Fibroblast of mammary gland (primary cell): ENCODE results near the gene FAM228A.

Experiments used
- DNase-seq: peaks from one replicate; pipeline ENCODE4 v3.0.0-alpha.2; 2010; ENCODE audit warnings: low read depth
- H3K4me3 ChIP-seq: 2 replicates; pipeline ENCODE4 v1.5.1; 2011; ENCODE audit warnings: low read depth, mild to moderate bottlenecking, low read length, moderate library complexity; ENCODE audit not compliant: control insufficient read depth
- TF ChIP-seq, protein P1 (sequence below): conservative IDR thresholded peaks from 2 replicates; pipeline ENCODE4 v1.5.1; 2011; ENCODE audit warnings: low read depth, low read length, inconsistent platforms; ENCODE audit not compliant: control insufficient read depth, insufficient read depth

The FAM228A gene

DNA sequence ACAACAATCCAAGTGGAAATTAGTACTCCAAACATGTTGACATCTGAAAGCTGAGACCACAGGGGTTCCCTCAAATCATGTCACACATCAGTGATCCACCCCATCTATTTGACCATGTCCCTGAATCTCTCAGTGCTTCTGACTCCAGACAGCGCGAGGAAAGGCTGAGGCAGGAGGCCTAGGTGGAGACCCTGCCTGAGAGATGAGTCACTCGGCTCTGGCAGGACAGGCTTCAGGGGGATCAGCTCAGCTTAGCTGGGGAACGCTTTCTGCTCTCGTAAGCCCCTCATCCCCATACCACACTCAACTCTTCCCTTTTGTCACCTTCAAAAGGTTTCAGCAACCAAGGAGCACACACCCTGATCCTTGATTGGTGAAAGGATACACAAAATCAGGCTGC is 5.8 kb upstream of the FAM228A start:
- DNase-seq, result no peak
- H3K4me3 ChIP-seq, result no peak overlapping the region
- TF ChIP-seq, protein P1, sequence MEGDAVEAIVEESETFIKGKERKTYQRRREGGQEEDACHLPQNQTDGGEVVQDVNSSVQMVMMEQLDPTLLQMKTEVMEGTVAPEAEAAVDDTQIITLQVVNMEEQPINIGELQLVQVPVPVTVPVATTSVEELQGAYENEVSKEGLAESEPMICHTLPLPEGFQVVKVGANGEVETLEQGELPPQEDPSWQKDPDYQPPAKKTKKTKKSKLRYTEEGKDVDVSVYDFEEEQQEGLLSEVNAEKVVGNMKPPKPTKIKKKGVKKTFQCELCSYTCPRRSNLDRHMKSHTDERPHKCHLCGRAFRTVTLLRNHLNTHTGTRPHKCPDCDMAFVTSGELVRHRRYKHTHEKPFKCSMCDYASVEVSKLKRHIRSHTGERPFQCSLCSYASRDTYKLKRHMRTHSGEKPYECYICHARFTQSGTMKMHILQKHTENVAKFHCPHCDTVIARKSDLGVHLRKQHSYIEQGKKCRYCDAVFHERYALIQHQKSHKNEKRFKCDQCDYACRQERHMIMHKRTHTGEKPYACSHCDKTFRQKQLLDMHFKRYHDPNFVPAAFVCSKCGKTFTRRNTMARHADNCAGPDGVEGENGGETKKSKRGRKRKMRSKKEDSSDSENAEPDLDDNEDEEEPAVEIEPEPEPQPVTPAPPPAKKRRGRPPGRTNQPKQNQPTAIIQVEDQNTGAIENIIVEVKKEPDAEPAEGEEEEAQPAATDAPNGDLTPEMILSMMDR, result no peak

DNA sequence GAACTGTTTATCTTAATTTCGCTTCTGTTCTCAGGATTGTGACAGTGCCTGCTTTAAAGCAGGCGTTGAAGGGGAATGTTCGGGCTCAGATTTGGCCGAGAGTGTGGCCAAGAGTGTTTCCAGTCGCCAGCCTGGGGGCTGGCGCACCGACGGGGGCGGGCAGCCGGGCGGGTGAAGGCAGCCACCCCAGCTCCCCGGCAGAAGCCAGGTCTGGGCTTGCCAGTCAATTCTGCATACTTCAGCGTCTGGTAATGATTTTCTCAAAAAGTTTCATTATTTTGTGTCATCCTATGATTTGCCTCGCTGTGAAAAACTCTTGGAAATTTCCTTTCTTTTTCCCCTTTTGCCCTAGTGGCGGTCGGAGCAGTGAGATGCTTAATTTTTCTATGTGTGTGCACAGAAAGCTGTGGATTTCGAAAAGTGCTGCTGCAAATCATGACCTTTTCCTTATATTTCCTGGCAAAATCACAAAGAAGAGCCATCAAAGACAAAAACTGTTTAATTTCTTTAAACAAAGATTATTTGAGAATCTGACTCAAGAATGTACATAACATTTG is 856 bp downstream of the FAM228A start:
- TF ChIP-seq, protein P1, result no peak
- no peak for DNase-seq
- no peak overlapping the region for H3K4me3 ChIP-seq

DNA sequence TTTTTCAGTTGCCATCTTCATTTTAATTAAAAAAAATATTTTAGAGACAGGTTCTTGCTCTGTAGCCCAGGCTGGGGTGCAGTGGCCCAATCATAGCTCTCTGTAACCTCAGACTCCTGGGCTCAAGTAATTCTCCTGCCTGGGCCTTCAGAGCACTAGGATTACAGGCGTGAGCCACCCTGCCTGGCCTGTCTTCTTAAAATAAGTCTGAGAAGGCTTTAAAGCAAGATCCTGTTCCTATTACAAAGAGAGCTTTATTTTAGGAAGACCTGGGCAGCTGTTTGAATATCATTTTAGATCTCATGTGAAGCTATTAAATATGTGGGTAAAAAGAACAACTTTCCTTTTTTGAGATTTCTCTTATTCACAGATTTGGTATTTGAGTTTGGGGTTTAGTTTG is 1.5 kb downstream of the FAM228A start:
- TF ChIP-seq, protein P1, result no peak
- H3K4me3 ChIP-seq, result no peak overlapping the region
- no peak for DNase-seq

DNA sequence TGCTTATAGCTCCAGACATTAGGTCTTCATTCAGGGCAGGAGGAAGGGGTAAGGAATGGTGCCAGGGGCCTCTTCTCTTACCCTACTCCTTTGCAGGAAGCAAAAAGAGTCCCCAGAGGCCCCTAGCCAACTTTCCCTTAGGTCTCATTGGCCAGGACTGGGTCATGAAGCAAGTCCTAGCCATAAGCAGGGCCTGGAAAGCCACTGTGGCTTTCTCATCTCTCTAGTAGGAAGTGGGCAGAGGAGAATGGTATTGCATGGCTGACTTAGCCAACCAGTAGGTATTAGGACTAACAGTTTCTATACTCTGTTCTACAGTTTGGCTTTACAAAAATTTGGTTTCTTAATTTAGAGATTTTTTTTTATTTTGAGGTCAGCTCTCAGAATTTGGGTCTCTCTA is 4.8 kb downstream of the FAM228A start:
- TF ChIP-seq, protein P1, result no peak
- DNase-seq, result no peak
- H3K4me3 ChIP-seq, result no peak overlapping the region

DNA sequence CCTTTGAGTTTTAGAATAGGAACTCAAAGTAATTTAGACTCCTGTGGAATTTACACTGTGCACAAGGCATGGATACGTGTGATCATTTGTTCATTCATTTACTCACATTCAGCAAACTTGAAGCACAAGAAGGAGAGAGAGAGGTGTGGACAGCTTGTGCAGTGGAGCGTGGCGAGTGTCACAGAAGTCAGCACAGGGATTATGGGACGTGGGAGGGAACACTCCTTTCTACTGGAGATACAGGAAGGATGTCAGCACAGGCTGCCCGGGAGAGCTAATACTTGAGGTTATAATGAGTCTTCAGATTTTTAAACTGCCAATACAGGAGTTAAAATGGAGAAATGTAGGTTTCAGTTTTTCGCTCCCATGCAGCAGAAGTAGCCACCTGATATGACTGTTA is 7.0 kb downstream of the FAM228A start:
- no peak for DNase-seq
- no peak overlapping the region for H3K4me3 ChIP-seq
- TF ChIP-seq, protein P1, result no peak

DNA sequence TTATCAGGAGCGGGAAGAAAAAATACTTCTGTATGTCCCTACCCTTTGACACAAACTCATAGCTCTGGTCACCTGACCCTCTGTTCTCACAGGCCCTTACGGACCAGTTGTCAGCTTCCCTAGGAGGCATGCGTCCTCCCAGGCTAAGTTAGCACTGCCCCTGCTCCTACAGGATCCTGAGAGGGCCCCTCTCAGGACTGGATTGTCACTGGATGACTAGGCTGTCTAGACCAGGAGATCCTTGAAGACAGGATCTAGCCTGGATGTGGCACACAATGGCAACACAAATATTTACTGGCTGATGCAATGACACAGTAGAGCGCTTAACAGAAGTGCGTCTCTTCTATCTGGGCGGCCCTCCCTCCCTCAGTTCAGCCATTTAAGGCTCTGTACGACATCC is 7.7 kb downstream of the FAM228A start:
- TF ChIP-seq, protein P1, result no peak

More for the DNA sequence above, 7.7 kb downstream of the FAM228A start:
- no peak for DNase-seq
- no peak overlapping the region for H3K4me3 ChIP-seq
